ENCODE results near the gene ASRGL1. TPM values are rescaled to one million over a fixed set of nuclear protein-coding genes. Genes with fewer than 3 reads are reported as not detected.

Gene ASRGL1
- total RNA-seq, 1 donor from 2014 or later: 2.9 TPM

DNA sequence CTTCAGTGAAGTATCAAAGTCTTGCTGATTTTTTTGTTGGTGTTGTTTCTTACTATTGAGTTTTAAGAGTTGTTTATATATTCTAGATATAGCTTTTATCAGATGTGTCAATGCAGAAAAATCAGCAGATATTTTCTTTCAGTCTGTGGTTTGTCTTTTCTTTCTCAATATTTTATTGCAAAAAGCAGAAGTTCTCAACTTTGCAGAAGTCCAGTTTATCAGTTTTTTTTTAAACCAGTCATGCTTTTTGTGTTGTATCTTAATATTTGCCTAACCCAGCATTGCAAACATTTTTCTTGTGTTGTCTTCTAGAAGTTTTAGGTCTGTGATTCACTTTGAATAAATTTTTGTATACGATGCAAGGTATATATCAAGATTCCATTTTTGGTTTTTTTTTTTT lies 7.0 kb downstream of the ASRGL1 start:
- no peak for DNase-seq (ENCODE audit: extremely low spot score, unreplicated experiment)
- Mint-ChIP-seq H3K36me3 (ENCODE audit: unreplicated experiment) (no peaks in the 10 kb centered on the region), H3K4me1 (ENCODE audit: unreplicated experiment) (no peaks in the 10 kb centered on the region), H3K27ac (ENCODE audit: unreplicated experiment) (no peak overlapping the region), H3K4me3 (ENCODE audit: unreplicated experiment) (no peak overlapping the region), H3K9me3 (ENCODE audit: unreplicated experiment) (no peaks in the 10 kb centered on the region), H3K27me3 (ENCODE audit: unreplicated experiment) (no peaks in the 10 kb centered on the region)
- TF ChIP-seq, protein P1, sequence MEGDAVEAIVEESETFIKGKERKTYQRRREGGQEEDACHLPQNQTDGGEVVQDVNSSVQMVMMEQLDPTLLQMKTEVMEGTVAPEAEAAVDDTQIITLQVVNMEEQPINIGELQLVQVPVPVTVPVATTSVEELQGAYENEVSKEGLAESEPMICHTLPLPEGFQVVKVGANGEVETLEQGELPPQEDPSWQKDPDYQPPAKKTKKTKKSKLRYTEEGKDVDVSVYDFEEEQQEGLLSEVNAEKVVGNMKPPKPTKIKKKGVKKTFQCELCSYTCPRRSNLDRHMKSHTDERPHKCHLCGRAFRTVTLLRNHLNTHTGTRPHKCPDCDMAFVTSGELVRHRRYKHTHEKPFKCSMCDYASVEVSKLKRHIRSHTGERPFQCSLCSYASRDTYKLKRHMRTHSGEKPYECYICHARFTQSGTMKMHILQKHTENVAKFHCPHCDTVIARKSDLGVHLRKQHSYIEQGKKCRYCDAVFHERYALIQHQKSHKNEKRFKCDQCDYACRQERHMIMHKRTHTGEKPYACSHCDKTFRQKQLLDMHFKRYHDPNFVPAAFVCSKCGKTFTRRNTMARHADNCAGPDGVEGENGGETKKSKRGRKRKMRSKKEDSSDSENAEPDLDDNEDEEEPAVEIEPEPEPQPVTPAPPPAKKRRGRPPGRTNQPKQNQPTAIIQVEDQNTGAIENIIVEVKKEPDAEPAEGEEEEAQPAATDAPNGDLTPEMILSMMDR (IDR thresholded peaks at IDR 0.05): no peak

DNA sequence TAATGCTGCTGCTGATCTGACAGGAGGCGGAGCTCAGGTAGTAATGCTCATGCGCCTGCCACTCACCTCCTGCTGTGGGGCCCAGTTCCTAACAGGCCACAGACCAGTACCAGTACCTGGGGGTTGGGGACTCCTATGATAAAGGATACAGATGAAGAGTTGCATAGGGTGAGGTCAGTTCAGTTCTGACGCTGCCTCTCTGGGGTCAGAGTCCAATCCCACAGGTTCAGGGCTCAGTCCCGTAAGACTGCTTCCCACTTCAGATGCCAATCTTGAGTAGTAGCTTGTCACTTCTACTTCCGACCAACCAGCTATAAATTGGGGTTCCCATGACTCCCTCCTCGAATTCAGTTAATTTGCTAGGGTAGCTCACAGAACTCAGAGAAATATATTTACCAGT lies 8.6 kb downstream of the ASRGL1 start:
- no peaks in the 10 kb centered on the region for H3K36me3 Mint-ChIP-seq (ENCODE audit: unreplicated experiment)
- no peaks in the 10 kb centered on the region for H3K4me1 Mint-ChIP-seq (ENCODE audit: unreplicated experiment)
- H3K27ac Mint-ChIP-seq (ENCODE audit: unreplicated experiment): no peak overlapping the region
- H3K9me3 Mint-ChIP-seq (ENCODE audit: unreplicated experiment): no peaks in the 10 kb centered on the region
- TF ChIP-seq, protein P1 (IDR thresholded peaks at IDR 0.05): no peak
- no peaks in the 10 kb centered on the region for H3K27me3 Mint-ChIP-seq (ENCODE audit: unreplicated experiment)
- no peak for DNase-seq (ENCODE audit: extremely low spot score, unreplicated experiment)
- no peak overlapping the region for H3K4me3 Mint-ChIP-seq (ENCODE audit: unreplicated experiment)

DNA sequence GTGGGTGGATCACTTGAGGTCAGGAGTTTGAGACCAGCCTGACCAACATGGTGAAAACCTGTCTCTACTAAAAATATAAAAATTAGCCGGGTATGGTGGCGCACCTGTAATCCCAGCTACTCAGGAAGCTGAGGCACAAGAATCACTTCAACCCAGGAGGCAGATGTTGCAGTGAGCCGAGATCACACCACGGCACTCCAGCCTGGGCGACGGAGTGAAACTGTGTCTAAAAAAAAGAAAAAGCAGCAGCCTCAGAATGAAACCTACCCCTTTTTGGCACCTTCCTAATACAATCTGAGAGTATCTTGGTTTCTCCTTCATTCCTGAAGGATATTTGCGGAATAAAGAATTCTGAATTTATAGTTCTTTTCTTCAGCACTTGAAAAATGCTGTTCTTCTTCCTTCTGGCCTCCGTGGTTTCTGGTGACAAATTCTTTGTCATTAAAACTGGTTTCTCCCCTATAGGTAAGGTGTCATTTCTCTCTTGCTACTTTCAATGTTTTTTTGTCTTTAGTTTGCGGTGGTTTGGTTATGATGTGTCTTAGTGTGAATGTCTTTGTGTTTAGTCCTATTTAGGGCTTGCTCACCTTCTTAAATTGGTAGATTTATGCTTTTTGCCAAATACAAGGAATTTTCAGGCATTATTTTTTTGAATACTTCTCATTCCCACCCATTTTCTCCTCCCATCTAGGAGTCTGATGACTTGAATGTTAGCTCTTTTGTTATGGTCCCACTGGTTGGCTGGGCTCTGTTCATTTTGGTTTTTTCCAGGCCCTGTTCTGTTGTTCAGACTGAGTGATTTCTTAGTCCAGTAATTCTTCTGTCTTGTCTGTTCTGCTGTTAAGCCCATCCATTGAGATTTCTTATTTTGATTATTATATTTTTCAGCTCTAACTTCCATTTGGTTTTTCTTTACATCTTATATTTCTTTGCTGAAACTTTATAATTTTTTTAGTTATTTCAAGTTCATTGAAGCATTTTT lies 15.4 kb downstream of the ASRGL1 start:
- TF ChIP-seq, protein P1 (IDR thresholded peaks at IDR 0.05): no peak
- no peaks in the 10 kb centered on the region for H3K4me1 Mint-ChIP-seq (ENCODE audit: unreplicated experiment)
- H3K27me3 Mint-ChIP-seq (ENCODE audit: unreplicated experiment): no peaks in the 10 kb centered on the region
- H3K9me3 Mint-ChIP-seq (ENCODE audit: unreplicated experiment): no peaks in the 10 kb centered on the region
- H3K27ac Mint-ChIP-seq (ENCODE audit: unreplicated experiment): no peak overlapping the region
- DNase-seq (ENCODE audit: extremely low spot score, unreplicated experiment): no peak
- no peaks in the 10 kb centered on the region for H3K36me3 Mint-ChIP-seq (ENCODE audit: unreplicated experiment)
- no peak overlapping the region for H3K4me3 Mint-ChIP-seq (ENCODE audit: unreplicated experiment)

DNA sequence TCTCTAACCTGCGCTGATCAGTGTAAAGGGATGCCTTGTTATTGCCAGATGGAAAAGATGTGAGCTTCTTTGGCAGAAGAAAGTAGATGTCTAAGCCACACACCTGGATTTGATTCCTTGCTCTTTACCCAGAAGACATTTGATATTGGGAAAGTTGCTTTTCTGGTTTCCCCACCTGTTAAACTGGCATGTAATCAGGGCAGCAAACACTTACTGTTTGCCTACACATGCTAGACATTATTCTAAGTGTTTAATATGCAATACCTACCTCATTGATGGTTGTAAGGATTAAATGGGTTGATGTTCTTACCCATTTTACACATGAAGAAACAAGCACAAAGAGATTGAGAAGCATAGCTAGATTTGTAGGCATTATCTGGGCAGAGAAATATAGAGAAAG lies 16.6 kb downstream of the ASRGL1 start:
- TF ChIP-seq, protein P1 (IDR thresholded peaks at IDR 0.05): no peak
- Mint-ChIP-seq H3K27me3 (ENCODE audit: unreplicated experiment) (no peaks in the 10 kb centered on the region), H3K9me3 (ENCODE audit: unreplicated experiment) (no peaks in the 10 kb centered on the region), H3K36me3 (ENCODE audit: unreplicated experiment) (no peaks in the 10 kb centered on the region), H3K27ac (ENCODE audit: unreplicated experiment) (no peak overlapping the region), H3K4me1 (ENCODE audit: unreplicated experiment) (no peaks in the 10 kb centered on the region), H3K4me3 (ENCODE audit: unreplicated experiment) (no peak overlapping the region)
- no peak for DNase-seq (ENCODE audit: extremely low spot score, unreplicated experiment)

DNA sequence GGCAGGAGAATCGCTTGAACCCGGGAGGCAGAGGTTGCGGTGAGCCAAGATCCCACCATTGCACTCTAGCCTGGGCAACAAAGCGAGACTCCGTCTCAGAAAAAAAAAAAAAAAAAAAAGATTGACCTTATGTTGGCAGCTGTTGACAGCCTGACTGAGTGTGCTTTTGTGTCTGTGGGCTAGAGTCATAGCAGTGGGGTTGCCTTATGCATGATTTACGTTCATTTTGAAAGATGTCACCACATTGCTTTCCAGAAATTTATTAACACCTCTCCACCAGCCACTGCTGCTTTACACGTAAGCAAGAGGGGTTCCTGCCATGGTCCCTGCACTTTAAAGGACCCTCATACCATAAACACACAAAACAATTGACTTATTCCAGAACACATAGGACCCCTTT lies 21.0 kb downstream of the ASRGL1 start:
- TF ChIP-seq, protein P1 (IDR thresholded peaks at IDR 0.05): no peak
- Mint-ChIP-seq H3K36me3 (ENCODE audit: unreplicated experiment) (no peaks in the 10 kb centered on the region), H3K27me3 (ENCODE audit: unreplicated experiment) (no peaks in the 10 kb centered on the region), H3K4me3 (ENCODE audit: unreplicated experiment) (no peak overlapping the region), H3K27ac (ENCODE audit: unreplicated experiment) (no peak overlapping the region), H3K9me3 (ENCODE audit: unreplicated experiment) (no peaks in the 10 kb centered on the region), H3K4me1 (ENCODE audit: unreplicated experiment) (no peaks in the 10 kb centered on the region)
- DNase-seq (ENCODE audit: extremely low spot score, unreplicated experiment): no peak

Data from osteocyte (in vitro differentiated cells).